K562 (cell line): ENCODE data around the gene PALM3. TPM values are rescaled to one million over a fixed set of nuclear protein-coding genes. Genes with fewer than 3 reads are reported as not detected.
A peak's percentile ranks its signal among the peaks of the same experiment; 100 is the strongest.

Experiments
- FUS ChIP-seq: fragments of 200-400 bp; formaldehyde crosslinking; optimal IDR thresholded peaks from 2 replicates; pipeline ENCODE3; 2017; ENCODE audit warnings: low read depth, low read length
- GATAD2B ChIP-seq: fragments of 450-650 bp; IDR thresholded peaks from 2 replicates; pipeline ENCODE4 v1.6.1; 2017; ENCODE audit warnings: mild to moderate bottlenecking, borderline replicate concordance
- NFXL1 ChIP-seq: fragments of 450-650 bp; formaldehyde crosslinking; IDR thresholded peaks from 2 replicates; pipeline ENCODE4 v1.4.0; 2021; ENCODE audit warnings: mild to moderate bottlenecking
- NR4A1 ChIP-seq, 2 experiments: fragments of 250-450 bp in 1 of 2; fragments of 450-650 bp in 1 of 2; sonication (Bioruptor Pico) in 1 of 2; IDR thresholded peaks; 2 replicates each; pipeline versions ENCODE4 v1.4.0 to v1.6.1; 2016 to 2020; ENCODE audit warnings: mild to moderate bottlenecking in 2 of 2, missing compliant biosample characterization in 1 of 2, missing genetic modification characterization in 1 of 2, moderate library complexity in 1 of 2
- NUFIP1 ChIP-seq: fragments of 450-650 bp; IDR thresholded peaks from 2 replicates; pipeline ENCODE4 v1.6.1; 2018; ENCODE audit not compliant: partially characterized antibody
- RB1 ChIP-seq: fragments of 450-650 bp; IDR thresholded peaks from 2 replicates; pipeline ENCODE4 v1.6.1; 2017; ENCODE audit warnings: low read depth, mild to moderate bottlenecking
- SRSF7 ChIP-seq: fragments of 200-400 bp; formaldehyde crosslinking; optimal IDR thresholded peaks from 2 replicates; pipeline ENCODE3; 2017; ENCODE audit warnings: mild to moderate bottlenecking, low read depth, low read length
- STAG1 ChIP-seq: sonication (generic); formaldehyde crosslinking; IDR thresholded peaks from 2 replicates; pipeline ENCODE4 v1.5.0; 2020; ENCODE audit warnings: missing genetic modification reagents, borderline replicate concordance
- TBL1XR1 ChIP-seq, 2 experiments: IDR thresholded peaks; 2 replicates each; pipeline ENCODE4 v1.6.1; 2012; ENCODE audit warnings: improper control_type of control experiment in 2 of 2, low read length in 2 of 2, mild to moderate bottlenecking in 1 of 2
- ZNF165 ChIP-seq: fragments of 250-450 bp; sonication (Bioruptor Pico); IDR thresholded peaks from 2 replicates; pipeline ENCODE4 v1.4.0; 2020; ENCODE audit warnings: borderline replicate concordance
- polyA plus RNA-seq, 8 experiments: library from polyadenylated mRNA; depleted of rRNA in 4 of 8; stranded (reverse) in 5 of 8; unstranded in 3 of 8; fragments of >200 nt; fragmentation: Nextera tagmentation in 2 of 8; fragmentation: Illumina TruSeq in 1 of 8; extraction: Ambion mirVana in 2 of 8; extraction: Trizol in 1 of 8; gene quantifications; 2 replicates each; pipeline versions ENCODE4 v1.2.1 to v1.2.3, GENCODE V29; 2011 to 2014; ENCODE audit warnings: inconsistent platforms in 1 of 8, missing spikeins in 1 of 8
- total RNA-seq, 7 experiments: library from RNA; depleted of rRNA in 6 of 7; stranded (reverse); fragments of >200 nt in 6 of 7; fragmentation: Illumina TruSeq in 2 of 7; extraction: Trizol in 2 of 7; gene quantifications; 2 replicates each; pipeline versions ENCODE4 v1.2.1 to v1.2.3, GENCODE V29; 2011 to 2021; ENCODE audit warnings: low replicate concordance in 1 of 7
- TF ChIP-seq, protein P1 (sequence below), 2 experiments: fragments of 450-650 bp; formaldehyde crosslinking in 1 of 2; IDR thresholded peaks; 2 replicates each; pipeline versions ENCODE4 v1.4.0 to v1.6.1; 2014 to 2020; ENCODE audit warnings: mild to moderate bottlenecking in 2 of 2, borderline replicate concordance in 1 of 2, low read depth in 1 of 2
- TF ChIP-seq, protein P2 (sequence below), 2 experiments: fragments of 450-650 bp; IDR thresholded peaks; 2 replicates each; pipeline ENCODE4 v1.6.1; 2018; ENCODE audit warnings: mild to moderate bottlenecking in 2 of 2, low read depth in 1 of 2; ENCODE audit not compliant: partially characterized antibody in 2 of 2
- TF ChIP-seq, protein P3 (sequence below), 2 experiments: fragments of 250-450 bp in 1 of 2; fragments of 450-650 bp in 1 of 2; sonication (Bioruptor Pico) in 1 of 2; IDR thresholded peaks; 2 replicates each; pipeline versions ENCODE4 v1.6.1 to v1.8.0; 2016 to 2021; ENCODE audit warnings: mild to moderate bottlenecking in 2 of 2, moderate library complexity in 2 of 2, missing compliant biosample characterization in 1 of 2, missing genetic modification characterization in 1 of 2

The PALM3 gene
- total and polyA plus RNA-seq, 9 of the 15 experiments (the other 6 are each of a cell fraction or from before 2014, with no cell fraction given) = 0.07 to 9.3 (median 3.3) TPM

DNA sequence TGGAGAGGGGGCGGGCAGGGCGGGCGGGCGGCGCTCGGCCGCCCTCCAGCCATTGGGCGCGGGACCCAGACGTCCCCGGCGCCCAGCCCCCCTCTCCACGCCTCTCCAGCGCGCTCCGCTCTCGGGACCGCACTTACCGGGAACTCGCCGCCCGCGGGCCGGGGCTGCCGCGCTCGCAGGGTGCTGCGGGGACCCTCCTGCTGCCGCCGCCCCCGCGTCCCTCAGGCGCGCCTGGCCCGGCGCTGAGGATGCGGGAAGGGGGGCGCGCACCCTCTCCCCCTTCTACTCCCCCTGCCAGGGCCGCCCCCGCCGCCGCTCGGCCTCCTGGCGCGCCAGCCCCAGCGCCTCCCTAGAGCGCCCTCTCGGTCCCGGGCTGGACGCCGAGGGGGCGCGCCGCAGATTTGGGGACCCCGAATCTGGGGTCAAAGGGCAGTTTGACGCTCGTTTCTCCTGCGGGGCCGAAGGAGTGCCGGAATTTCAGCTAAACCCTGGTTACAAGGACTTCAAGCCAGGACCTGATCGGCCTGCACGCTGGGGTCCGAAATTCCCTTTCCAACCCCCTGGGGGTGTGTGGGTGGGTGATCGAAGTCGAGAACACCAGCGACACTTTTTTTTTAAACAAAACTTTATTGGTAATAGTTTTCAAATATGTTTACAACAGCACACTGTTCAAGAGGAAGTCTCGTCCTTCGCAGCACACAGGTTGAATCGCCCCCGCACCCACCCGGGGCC is 29.4 kb upstream of the PALM3 start (continued):
- TF ChIP-seq, protein P1, sequence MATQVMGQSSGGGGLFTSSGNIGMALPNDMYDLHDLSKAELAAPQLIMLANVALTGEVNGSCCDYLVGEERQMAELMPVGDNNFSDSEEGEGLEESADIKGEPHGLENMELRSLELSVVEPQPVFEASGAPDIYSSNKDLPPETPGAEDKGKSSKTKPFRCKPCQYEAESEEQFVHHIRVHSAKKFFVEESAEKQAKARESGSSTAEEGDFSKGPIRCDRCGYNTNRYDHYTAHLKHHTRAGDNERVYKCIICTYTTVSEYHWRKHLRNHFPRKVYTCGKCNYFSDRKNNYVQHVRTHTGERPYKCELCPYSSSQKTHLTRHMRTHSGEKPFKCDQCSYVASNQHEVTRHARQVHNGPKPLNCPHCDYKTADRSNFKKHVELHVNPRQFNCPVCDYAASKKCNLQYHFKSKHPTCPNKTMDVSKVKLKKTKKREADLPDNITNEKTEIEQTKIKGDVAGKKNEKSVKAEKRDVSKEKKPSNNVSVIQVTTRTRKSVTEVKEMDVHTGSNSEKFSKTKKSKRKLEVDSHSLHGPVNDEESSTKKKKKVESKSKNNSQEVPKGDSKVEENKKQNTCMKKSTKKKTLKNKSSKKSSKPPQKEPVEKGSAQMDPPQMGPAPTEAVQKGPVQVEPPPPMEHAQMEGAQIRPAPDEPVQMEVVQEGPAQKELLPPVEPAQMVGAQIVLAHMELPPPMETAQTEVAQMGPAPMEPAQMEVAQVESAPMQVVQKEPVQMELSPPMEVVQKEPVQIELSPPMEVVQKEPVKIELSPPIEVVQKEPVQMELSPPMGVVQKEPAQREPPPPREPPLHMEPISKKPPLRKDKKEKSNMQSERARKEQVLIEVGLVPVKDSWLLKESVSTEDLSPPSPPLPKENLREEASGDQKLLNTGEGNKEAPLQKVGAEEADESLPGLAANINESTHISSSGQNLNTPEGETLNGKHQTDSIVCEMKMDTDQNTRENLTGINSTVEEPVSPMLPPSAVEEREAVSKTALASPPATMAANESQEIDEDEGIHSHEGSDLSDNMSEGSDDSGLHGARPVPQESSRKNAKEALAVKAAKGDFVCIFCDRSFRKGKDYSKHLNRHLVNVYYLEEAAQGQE (IDR thresholded peaks at IDR 0.05; ENCODE audit: borderline replicate concordance) = peak; percentile 16; the same call in 1 of the 2 replicates
- TF ChIP-seq, protein P1 (CRISPR knock-in tag; IDR thresholded peaks at IDR 0.05; ENCODE audit: low read depth) = 0 out of 2 replicates have a peak, but pooled peaks have one; percentile 28
- TF ChIP-seq NR4A1 (CRISPR knock-in tag; IDR thresholded peaks at IDR 0.05) = no peak
- TF ChIP-seq NR4A1 (tag; IDR thresholded peaks at IDR 0.05) = peak; percentile 65; the same call in 1 of the 2 replicates
- no peak for TF ChIP-seq STAG1 (CRISPR knock-in tag)
- no peak for TF ChIP-seq SRSF7
- TF ChIP-seq, protein P2, sequence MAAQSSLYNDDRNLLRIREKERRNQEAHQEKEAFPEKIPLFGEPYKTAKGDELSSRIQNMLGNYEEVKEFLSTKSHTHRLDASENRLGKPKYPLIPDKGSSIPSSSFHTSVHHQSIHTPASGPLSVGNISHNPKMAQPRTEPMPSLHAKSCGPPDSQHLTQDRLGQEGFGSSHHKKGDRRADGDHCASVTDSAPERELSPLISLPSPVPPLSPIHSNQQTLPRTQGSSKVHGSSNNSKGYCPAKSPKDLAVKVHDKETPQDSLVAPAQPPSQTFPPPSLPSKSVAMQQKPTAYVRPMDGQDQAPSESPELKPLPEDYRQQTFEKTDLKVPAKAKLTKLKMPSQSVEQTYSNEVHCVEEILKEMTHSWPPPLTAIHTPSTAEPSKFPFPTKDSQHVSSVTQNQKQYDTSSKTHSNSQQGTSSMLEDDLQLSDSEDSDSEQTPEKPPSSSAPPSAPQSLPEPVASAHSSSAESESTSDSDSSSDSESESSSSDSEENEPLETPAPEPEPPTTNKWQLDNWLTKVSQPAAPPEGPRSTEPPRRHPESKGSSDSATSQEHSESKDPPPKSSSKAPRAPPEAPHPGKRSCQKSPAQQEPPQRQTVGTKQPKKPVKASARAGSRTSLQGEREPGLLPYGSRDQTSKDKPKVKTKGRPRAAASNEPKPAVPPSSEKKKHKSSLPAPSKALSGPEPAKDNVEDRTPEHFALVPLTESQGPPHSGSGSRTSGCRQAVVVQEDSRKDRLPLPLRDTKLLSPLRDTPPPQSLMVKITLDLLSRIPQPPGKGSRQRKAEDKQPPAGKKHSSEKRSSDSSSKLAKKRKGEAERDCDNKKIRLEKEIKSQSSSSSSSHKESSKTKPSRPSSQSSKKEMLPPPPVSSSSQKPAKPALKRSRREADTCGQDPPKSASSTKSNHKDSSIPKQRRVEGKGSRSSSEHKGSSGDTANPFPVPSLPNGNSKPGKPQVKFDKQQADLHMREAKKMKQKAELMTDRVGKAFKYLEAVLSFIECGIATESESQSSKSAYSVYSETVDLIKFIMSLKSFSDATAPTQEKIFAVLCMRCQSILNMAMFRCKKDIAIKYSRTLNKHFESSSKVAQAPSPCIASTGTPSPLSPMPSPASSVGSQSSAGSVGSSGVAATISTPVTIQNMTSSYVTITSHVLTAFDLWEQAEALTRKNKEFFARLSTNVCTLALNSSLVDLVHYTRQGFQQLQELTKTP (IDR thresholded peaks at IDR 0.05; ENCODE audit: low read depth in 1 of 2, partially characterized antibody in 2 of 2) = no peak
- TF ChIP-seq FUS = no peak
- peak; percentile 4 to 16; a peak in 2 of 4 replicates for TF ChIP-seq TBL1XR1 (IDR thresholded peaks at IDR 0.05; ENCODE audit: low read length in 2 of 2)
- TF ChIP-seq, protein P3, sequence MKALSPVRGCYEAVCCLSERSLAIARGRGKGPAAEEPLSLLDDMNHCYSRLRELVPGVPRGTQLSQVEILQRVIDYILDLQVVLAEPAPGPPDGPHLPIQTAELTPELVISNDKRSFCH (CRISPR knock-in tag; IDR thresholded peaks at IDR 0.05) = no peak
- TF ChIP-seq, protein P3 (tag; IDR thresholded peaks at IDR 0.05) = peak; percentile 29; the same call in 1 of the 2 replicates
- peak; percentile 88 for TF ChIP-seq GATAD2B
- TF ChIP-seq NFXL1 (CRISPR knock-in tag) = no peak
- TF ChIP-seq RB1 = peak; percentile 87
- TF ChIP-seq NUFIP1 = no peak
- TF ChIP-seq ZNF165 = no peak
